ENCODE data around the gene PHLDB2. TPM values are rescaled to one million over a fixed set of nuclear protein-coding genes. Genes with fewer than 3 reads are reported as not detected.
A peak's percentile ranks its signal among the peaks of the same experiment; 100 is the strongest.

Gene PHLDB2
- polyA plus RNA-seq, 6 donors from 2014 or later, result 2.1 to 6.7 (median 4.5) TPM

- Mint-ChIP-seq H3K27ac (peak overlapping the region in 1 of 6 donors; percentile 12), H3K36me3 (peaks cover 30 to 35% of the 10 kb centered on the region in 2 donors), H3K4me3 (no peak overlapping the region), H3K4me1 (peaks cover 0 to 4% (median 0%) of the 10 kb centered on the region in 3 donors), H3K9me3 (no peaks in the 10 kb centered on the region), H3K27me3 (no peaks in the 10 kb centered on the region)
- ATAC-seq (ENCODE audit: low read depth in 2 of 2) (no peak), DNase-seq (no peak)
Measured at GRCh38 chr3:111924283-111924682, 65.2 kb downstream of the PHLDB2 start.

DNA sequence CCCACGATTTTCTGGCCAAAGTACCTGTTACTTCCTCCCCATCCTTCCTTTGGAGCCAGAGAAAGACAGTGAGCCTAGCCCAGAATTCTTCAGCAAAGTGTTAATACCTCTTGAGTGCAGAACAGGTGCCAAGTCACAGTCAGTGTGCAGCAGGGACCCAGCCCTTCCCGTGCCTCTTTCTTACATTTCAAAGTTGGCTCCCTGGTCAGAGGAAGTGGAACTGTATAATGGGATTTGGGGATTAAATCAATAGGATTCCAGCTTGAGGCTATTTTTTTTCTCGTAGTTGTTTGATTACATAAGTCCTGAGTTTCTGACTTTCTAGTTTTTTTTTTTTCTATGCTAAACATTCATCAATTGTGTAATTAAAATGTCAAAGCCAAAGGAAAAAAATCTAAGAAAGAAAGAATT is 67.2 kb downstream of the PHLDB2 start:
- ATAC-seq (ENCODE audit: low read depth in 2 of 2) (no peak), DNase-seq (no peak)
- H3K27ac Mint-ChIP-seq, result peak overlapping the region in 2 of 6 donors; percentile 13 to 21
- H3K4me1 Mint-ChIP-seq, result peaks cover 0 to 4% (median 0%) of the 10 kb centered on the region in 3 donors
- no peak overlapping the region for H3K4me3 Mint-ChIP-seq
- H3K27me3 Mint-ChIP-seq, result no peaks in the 10 kb centered on the region
- H3K36me3 Mint-ChIP-seq, result peaks cover 18 to 19% of the 10 kb centered on the region in 2 donors
- H3K9me3 Mint-ChIP-seq, result no peaks in the 10 kb centered on the region

- no peak overlapping the region for H3K27ac Mint-ChIP-seq
- ATAC-seq (ENCODE audit: low read depth in 2 of 2), result no peak
Measured at GRCh38 chr3:111928613-111929012, 69.5 kb downstream of the PHLDB2 start.

DNA sequence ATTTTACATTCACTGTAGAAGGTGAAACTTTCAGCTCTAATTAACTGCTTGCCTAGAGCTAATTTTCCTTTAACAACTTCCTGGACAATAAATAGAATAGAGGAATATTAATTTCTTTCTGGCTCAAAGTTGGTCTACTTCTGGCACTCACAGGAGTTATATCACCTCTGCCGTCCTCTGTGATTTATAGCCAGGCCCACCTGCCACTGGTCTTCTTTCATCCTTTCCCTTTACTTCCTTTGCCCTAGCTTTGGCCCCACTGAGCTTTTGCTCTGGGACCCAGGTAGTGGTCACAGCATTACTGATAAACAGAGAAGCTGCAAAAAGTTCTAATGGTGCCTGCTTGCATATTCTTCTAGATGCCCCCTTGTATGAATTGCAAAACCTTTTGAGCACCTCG is 70.4 kb downstream of the PHLDB2 start:
- ATAC-seq (ENCODE audit: low read depth in 2 of 2), result no peak
- H3K36me3 Mint-ChIP-seq, result peaks cover 7 to 11% of the 10 kb centered on the region in 2 donors
- H3K4me1 Mint-ChIP-seq, result no peaks in the 10 kb centered on the region
- H3K27ac Mint-ChIP-seq, result no peak overlapping the region
- no peaks in the 10 kb centered on the region for H3K27me3 Mint-ChIP-seq
- no peak for DNase-seq
- no peak overlapping the region for H3K4me3 Mint-ChIP-seq
- H3K9me3 Mint-ChIP-seq, result no peaks in the 10 kb centered on the region

More at GRCh38 chr3:111928613-111929012, 69.5 kb downstream of the PHLDB2 start:
- H3K27me3 Mint-ChIP-seq, result no peaks in the 10 kb centered on the region
- no peak for DNase-seq
- no peak overlapping the region for H3K4me3 Mint-ChIP-seq
- peaks cover 0 to 4% (median 0%) of the 10 kb centered on the region in 3 donors for H3K4me1 Mint-ChIP-seq
- H3K9me3 Mint-ChIP-seq, result no peaks in the 10 kb centered on the region
- H3K36me3 Mint-ChIP-seq, result peaks cover 15 to 17% of the 10 kb centered on the region in 2 donors

DNA sequence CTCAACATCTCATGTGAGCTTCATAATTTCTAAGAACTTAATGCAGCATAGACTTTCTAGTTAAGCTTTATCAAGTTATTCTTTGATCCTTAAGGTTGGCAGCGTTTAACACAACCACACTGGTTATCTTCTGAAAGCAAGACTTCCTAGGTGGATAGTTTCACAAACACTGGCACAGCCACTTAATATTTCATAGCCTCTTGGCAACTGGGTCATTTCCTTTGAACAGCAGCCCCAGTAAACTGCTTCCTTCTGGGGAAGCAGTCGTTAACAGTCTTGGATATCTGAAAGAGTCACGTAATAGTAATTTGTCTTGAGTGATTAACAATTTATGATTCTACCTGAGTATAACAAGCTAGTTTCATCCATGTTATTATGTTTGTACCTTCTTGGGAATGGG is 73.9 kb downstream of the PHLDB2 start:
- Mint-ChIP-seq H3K4me3 (no peak overlapping the region), H3K27me3 (no peaks in the 10 kb centered on the region), H3K9me3 (no peaks in the 10 kb centered on the region), H3K36me3 (peaks cover 7 to 13% of the 10 kb centered on the region in 2 donors), H3K27ac (no peak overlapping the region), H3K4me1 (no peaks in the 10 kb centered on the region)
- no peak for ATAC-seq (ENCODE audit: low read depth in 2 of 2)
- no peak for DNase-seq

DNA sequence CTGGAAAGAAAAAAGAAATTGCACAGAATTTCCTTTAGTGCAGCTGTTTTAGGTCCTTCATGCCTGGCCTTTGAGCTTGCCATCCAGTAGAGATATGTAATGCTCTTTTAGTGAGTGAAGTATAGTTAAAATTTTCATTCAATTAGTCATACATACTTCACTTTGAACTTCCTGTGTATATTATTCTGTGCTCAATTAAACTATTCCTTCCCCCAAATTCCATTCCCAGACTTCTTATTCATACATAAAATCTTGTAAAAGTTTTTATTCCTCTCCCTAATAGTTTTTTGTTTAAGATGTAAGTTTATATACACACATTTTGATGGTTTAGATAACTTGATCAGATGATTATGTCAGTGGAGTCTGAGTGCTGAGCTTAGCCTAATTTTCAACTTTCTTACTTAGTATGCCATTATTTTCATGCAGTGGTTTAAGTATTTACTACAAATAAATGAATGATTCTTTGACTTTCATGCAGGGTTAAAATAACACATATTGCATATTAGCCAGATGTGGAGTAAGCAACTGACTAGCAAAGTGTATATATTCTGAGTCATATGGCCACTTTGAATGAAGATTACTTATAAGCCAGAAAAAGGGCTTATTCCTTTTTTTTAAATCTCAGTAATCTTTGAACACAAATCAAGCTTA is 77.3 kb downstream of the PHLDB2 start:
- no peak overlapping the region for H3K4me3 Mint-ChIP-seq
- ATAC-seq (ENCODE audit: low read depth in 2 of 2), result no peak
- H3K4me1 Mint-ChIP-seq, result no peaks in the 10 kb centered on the region
- no peaks in the 10 kb centered on the region for H3K27me3 Mint-ChIP-seq
- H3K36me3 Mint-ChIP-seq, result peaks cover 7 to 18% of the 10 kb centered on the region in 2 donors
- no peak overlapping the region for H3K27ac Mint-ChIP-seq
- no peak for DNase-seq
- no peaks in the 10 kb centered on the region for H3K9me3 Mint-ChIP-seq

DNA sequence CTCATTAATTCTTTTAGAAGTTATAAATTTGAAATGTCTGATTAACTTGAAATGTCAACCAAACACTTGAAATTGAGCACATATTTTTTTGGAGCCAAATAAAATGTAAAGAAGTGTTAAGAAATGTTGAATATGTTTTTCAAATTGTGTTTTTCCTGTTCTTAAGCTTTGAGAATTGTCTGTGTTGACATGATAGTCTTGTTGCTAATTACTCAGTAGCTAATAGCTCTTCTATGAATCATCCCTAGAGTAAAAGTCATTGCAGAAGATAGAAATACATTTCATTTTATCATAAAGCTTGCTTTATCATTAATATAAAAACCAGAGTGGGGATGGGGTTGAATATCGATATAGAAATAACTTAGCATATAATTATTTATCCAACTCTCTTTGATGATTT is 77.9 kb downstream of the PHLDB2 start:
- DNase-seq (no peak), ATAC-seq (ENCODE audit: low read depth in 2 of 2) (no peak)
- H3K36me3 Mint-ChIP-seq, result peaks cover 7 to 18% of the 10 kb centered on the region in 2 donors
- H3K4me3 Mint-ChIP-seq, result no peak overlapping the region
- no peaks in the 10 kb centered on the region for H3K9me3 Mint-ChIP-seq
- H3K4me1 Mint-ChIP-seq, result no peaks in the 10 kb centered on the region
- no peak overlapping the region for H3K27ac Mint-ChIP-seq
- no peaks in the 10 kb centered on the region for H3K27me3 Mint-ChIP-seq

- Mint-ChIP-seq H3K36me3 (peaks cover under 1 to 14% of the 10 kb centered on the region in 2 donors), H3K27me3 (no peaks in the 10 kb centered on the region), H3K27ac (no peak overlapping the region), H3K4me1 (no peaks in the 10 kb centered on the region), H3K9me3 (no peaks in the 10 kb centered on the region), H3K4me3 (no peak overlapping the region)
- ATAC-seq (ENCODE audit: low read depth in 2 of 2) (no peak), DNase-seq (no peak)
Measured at GRCh38 chr3:111937871-111938270, 78.8 kb downstream of the PHLDB2 start.

DNA sequence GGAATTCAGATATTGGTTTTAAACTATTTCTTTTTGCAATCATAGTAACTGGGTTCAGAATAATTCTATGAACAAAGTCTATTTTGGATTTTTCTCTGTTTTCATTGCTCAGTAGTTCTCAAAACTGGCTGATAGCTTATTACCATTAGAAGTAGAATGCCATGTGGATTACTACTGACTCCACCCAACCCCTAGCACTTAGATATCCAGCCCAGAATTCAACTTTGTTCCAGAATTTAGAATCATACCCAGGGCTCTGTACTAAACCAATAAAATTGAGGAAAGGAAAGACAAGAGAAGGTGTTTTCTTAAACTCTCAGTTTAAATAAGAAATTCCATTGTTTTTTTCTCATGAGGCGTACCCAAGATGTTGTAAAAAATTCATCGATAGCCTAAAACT is 80.8 kb downstream of the PHLDB2 start:
- Mint-ChIP-seq H3K27me3 (no peaks in the 10 kb centered on the region), H3K4me1 (no peaks in the 10 kb centered on the region)

GRCh38 chr3:111943533-111943932 is 84.5 kb downstream of the PHLDB2 start:
- no peaks in the 10 kb centered on the region for H3K9me3 Mint-ChIP-seq
- H3K27me3 Mint-ChIP-seq, result no peaks in the 10 kb centered on the region
- no peak overlapping the region for H3K4me3 Mint-ChIP-seq
- no peaks in the 10 kb centered on the region for H3K4me1 Mint-ChIP-seq
- no peak overlapping the region for H3K27ac Mint-ChIP-seq
- ATAC-seq (ENCODE audit: low read depth in 2 of 2), result no peak
- peaks cover 0 to 5% of the 10 kb centered on the region in 2 donors for H3K36me3 Mint-ChIP-seq
- DNase-seq, result no peak

More for the DNA sequence above, 80.8 kb downstream of the PHLDB2 start:
- Mint-ChIP-seq H3K36me3 (peaks cover 0 to 5% of the 10 kb centered on the region in 2 donors), H3K4me3 (no peak overlapping the region), H3K27ac (no peak overlapping the region), H3K9me3 (no peaks in the 10 kb centered on the region)
- no peak for DNase-seq
- no peak for ATAC-seq (ENCODE audit: low read depth in 2 of 2)

GRCh38 chr3:111944372-111944771 is 85.3 kb downstream of the PHLDB2 start:
- Mint-ChIP-seq H3K4me1 (no peaks in the 10 kb centered on the region), H3K36me3 (peaks cover 0 to 5% of the 10 kb centered on the region in 2 donors), H3K27ac (no peak overlapping the region), H3K4me3 (no peak overlapping the region), H3K27me3 (no peaks in the 10 kb centered on the region), H3K9me3 (no peaks in the 10 kb centered on the region)
- ATAC-seq (ENCODE audit: low read depth in 2 of 2) (no peak), DNase-seq (no peak)

DNA sequence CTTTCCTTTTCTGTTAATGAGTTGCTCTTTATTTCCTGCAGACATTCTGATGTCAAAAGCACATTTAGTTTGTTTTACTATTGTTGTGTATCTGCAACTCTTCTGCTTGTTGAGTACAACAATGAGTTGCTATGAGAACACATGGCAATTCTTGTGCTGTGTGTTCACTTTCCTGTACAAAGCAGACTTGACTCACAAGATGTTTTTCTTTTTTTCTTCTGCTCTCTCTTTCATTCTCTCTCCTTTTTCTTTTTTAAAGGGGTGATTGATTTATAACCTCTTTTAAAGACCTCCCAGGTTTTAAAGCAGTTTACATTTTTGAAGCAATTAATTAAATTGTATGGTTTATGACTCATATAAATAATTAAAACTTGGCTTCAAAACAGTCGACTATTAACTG is 88.2 kb downstream of the PHLDB2 start:
- ATAC-seq (ENCODE audit: low read depth in 2 of 2) (no peak), DNase-seq (no peak)
- Mint-ChIP-seq H3K36me3 (no peaks in the 10 kb centered on the region), H3K27ac (no peak overlapping the region), H3K4me1 (no peaks in the 10 kb centered on the region), H3K9me3 (no peaks in the 10 kb centered on the region), H3K4me3 (no peak overlapping the region), H3K27me3 (no peaks in the 10 kb centered on the region)

DNA sequence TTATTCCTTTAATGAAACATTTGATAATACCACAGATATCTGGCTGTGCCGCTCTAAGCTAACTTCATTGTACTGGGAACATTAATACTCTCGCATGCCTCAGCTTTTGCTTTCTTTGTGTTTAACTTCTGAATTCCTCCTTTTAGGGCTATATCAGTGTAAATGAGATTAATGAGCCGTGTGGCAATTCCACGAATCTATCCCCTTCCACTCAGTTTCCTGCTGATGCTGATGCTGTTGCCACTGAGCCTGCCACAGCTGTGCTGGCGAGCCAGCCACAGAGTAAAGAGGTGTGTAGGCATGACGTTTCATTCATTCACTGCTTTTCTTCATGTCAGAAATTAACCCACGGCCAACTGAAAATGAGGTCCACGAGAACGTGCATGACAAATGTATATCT is 89.7 kb downstream of the PHLDB2 start:
- Mint-ChIP-seq H3K4me1 (no peaks in the 10 kb centered on the region), H3K4me3 (no peak overlapping the region), H3K36me3 (peaks cover 0 to 5% of the 10 kb centered on the region in 2 donors), H3K27me3 (no peaks in the 10 kb centered on the region), H3K27ac (no peak overlapping the region), H3K9me3 (no peaks in the 10 kb centered on the region)
- no peak for ATAC-seq (ENCODE audit: low read depth in 2 of 2)
- no peak for DNase-seq

DNA sequence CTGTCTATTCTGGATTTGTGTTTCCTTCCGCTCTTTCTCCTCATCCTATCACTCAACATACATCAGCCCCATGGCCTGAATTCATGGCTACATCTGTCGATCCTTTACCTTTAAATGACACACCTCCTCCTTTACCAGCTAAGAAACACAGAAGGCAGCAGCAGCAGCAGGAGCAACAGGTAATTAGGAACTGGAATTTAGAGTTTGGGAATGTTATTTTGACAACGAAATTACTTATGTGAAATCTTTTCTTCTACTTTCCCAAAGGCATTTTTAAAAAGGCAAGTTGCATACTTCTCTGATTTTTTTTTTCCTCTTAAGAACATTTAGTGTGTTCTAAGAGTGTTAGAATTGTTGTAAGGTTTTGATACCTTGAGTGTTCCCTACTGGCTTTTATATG is 90.6 kb downstream of the PHLDB2 start:
- no peak for ATAC-seq (ENCODE audit: low read depth in 2 of 2)
- Mint-ChIP-seq H3K27ac (no peak overlapping the region), H3K9me3 (no peaks in the 10 kb centered on the region), H3K4me3 (no peak overlapping the region), H3K4me1 (no peaks in the 10 kb centered on the region), H3K36me3 (peaks cover 0 to 8% of the 10 kb centered on the region in 2 donors), H3K27me3 (no peaks in the 10 kb centered on the region)
- DNase-seq, result no peak

- no peaks in the 10 kb centered on the region for H3K9me3 Mint-ChIP-seq
Measured at GRCh38 chr3:111951032-111951431, 92.0 kb downstream of the PHLDB2 start.

More at GRCh38 chr3:111951032-111951431, 92.0 kb downstream of the PHLDB2 start:
- H3K4me3 Mint-ChIP-seq, result no peak overlapping the region
- ATAC-seq (ENCODE audit: low read depth in 2 of 2), result no peak
- H3K27me3 Mint-ChIP-seq, result no peaks in the 10 kb centered on the region
- no peak for DNase-seq
- H3K36me3 Mint-ChIP-seq, result peaks cover 0 to 8% of the 10 kb centered on the region in 2 donors
- H3K4me1 Mint-ChIP-seq, result no peaks in the 10 kb centered on the region
- no peak overlapping the region for H3K27ac Mint-ChIP-seq

Measured in naive B cell (primary cell).